ENCODE results near the gene EMD.
"Not testable (repeated sequence)": the region's sequence is repeated elsewhere in the genome, so short reads cannot be mapped to it uniquely, and the experiment has no call there.

The EMD gene

DNA sequence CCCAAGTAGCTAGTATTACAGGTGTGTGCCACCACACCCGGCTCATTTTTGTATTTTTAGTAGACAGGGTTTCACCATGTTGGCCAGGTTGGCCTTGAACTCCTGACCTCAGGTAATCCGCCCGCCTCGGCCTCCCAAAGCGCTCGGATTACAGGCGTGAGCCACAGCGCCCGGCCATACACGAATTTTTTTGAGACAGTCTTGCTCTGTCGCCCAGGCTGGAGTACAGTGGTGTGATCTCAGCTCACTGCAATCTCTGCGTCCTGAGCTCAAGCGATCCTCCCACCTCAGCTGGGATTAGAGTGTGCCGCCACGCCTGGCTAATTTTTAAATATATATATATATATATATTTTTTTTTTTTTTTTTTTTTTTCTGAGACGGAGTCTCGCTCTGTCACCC is 17.3 kb downstream of the EMD start:
- DNase-seq (ENCODE audit: low spot score) = not testable (repeated sequence)

GRCh38 chrX:154396973-154397887 is 18.1 kb downstream of the EMD start:
- DNase-seq (ENCODE audit: low spot score) = peak; percentile 66

GRCh38 chrX:154397888-154398667 is 19.0 kb downstream of the EMD start, which contains the start of gene RPL10:
RPL10 (plus strand) TSS chrX:154398377; CDS start chrX:154398520, 143 bp downstream.
- DNase-seq (ENCODE audit: low spot score) = peak; percentile 94

DNA sequence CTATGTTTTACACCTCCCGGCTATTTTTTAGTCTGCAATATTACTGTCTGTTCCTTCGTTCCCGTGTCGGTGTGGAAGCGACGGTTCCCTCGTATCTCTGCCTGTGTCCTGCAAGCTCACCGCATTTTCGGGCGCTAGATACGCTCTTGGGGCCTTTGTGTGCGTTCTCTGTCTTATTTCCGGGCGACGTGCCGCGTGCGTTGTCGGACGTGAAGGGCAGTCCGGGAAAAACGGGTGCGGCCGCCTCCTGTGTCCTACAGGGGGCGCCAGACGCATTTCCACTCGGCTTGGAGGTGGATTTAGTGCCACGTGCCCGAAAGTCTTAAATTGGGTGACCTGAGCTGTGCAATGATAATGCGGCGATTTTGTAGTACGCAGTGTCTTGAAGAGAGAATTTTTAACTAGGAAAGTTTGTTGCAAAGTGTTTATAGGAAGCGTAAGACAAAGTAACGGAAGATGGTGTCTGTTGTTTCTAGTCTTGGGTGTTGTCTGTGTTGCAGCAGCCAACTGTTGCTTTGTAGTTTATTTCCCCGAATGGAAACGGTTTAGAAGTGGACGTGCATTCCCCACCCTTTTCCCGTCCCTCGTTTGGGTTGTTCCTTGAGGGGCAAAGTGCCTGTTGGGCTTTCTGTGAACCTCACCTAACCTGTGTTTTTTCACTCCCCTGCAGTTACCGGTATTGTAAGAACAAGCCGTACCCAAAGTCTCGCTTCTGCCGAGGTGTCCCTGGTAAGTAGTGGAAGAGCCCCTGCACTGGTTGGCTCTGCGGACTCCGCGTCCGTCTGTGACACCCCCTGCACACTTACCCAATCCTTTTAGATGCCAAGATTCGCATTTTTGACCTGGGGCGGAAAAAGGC is 19.8 kb downstream of the EMD start:
- DNase-seq (ENCODE audit: low spot score) = peak; percentile 86

DNA sequence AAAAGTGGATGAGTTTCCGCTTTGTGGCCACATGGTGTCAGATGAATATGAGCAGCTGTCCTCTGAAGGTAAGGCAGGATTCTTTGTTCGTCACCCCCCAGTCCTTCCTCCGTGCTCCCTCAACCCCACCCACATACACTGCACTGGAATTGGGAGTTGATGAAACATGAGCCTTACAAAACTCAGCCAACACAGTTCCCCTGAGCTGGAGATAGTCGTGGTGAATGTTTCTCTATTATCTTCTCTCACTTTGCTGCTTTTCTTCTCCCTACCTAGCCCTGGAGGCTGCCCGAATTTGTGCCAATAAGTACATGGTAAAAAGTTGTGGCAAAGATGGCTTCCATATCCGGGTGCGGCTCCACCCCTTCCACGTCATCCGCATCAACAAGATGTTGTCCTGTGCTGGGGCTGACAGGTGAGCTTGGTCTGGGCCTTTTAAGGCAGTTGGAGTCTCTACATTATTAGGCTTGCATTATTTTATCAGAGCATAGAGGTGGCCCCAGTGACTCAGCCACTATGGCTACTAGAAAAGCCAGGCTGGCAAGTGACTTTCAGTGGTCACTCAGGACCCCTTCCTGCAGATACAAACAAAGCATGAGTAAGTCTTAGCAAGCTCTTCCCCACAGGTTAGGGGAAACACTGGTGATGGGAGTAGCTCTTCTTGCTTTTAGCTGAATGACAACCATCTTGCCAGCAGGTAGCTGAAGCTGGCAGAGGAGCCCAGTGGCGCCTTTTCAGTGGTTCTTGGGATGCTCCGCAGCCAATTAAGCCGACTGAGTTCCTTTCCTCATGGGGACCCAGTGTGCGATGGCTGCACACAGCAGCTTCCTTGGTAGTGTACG is 20.7 kb downstream of the EMD start:
- DNase-seq (ENCODE audit: low spot score) = no peak

- DNase-seq (ENCODE audit: low spot score) = not testable (repeated sequence)
These were observed 21.3 kb downstream of the EMD start for GRCh38 chrX:154400369-154400817.

GRCh38 chrX:154401045-154401799 is 22.1 kb downstream of the EMD start:
- no peak for DNase-seq (ENCODE audit: low spot score)

- DNase-seq (ENCODE audit: low spot score) = no peak
These were observed 23.0 kb downstream of the EMD start for GRCh38 chrX:154401918-154402621.

DNA sequence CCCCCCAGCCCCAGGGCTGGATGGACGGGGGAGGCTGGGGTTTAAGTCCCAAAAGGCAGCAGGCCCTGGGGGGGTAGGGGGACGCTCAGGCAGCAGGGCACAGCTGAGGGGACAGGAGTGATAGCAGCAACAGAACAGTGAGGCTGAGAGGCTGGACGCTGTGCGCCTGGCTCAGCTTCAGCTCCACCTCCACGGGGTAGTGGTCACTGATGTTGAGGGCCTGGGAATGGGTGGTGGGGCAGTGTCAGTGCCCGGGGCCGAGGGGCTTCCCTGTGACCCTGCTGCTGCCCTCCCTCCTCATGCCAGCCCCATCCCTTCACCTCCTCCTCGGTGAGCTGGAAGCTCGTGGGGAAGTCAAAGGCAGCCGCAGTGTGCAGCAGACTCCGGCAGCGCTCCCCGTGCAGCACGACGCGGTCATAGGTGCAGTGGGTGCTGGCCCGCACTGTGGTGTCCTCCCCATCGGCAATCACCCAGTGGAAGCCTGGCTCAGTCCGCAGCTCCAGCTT is 23.6 kb downstream of the EMD start:
- DNase-seq (ENCODE audit: low spot score) = no peak

- DNase-seq (ENCODE audit: low spot score) = no peak
These were observed 24.1 kb downstream of the EMD start for GRCh38 chrX:154403192-154403591.

DNA sequence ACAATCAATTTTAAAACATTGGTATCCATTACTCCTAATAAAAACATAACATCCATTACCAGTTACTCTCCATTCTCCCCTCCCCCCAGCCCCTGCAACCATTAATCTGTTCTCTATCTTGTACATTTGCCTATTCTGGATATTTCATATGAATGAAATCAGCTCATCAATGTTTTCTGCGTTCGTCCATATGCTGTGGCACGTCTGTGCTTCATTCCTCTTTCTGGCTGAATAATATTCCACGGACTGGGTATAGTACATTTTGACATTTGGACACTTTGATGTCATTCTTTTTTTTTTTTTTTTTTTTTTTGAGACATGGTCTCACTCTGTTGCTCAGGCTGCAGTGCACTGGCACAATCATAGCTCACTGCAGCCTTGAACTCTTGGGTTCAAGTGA is 24.8 kb downstream of the EMD start:
- DNase-seq (ENCODE audit: low spot score) = no peak

DNA sequence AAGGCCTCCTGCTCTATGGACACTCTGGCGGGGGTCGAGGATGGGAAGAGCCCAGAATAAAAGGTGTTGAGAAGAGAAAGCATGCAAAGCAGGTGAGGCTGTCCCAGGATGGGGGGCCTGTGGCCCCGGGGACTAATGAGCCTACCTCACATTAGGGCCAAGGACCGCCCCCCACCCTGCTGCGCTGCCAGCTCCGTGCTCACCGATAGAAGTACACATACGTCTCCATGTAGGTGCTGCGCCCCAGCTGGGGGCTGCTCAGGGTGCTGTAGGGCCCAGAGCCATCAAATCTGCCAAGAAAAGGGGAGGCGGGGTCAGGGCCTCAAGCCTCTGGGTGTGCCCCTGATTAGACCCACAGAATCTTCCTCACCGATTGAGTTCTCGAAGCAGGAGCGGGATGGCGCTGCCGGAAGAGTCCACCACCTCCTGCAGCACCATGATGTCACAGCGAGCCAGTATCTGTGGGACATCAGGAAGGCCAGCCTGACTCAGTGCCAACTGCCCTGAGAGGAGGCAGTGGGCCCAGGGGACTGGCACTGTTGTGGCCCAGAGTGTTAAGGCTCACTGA is 25.6 kb downstream of the EMD start:
- no peak for DNase-seq (ENCODE audit: low spot score)

DNA sequence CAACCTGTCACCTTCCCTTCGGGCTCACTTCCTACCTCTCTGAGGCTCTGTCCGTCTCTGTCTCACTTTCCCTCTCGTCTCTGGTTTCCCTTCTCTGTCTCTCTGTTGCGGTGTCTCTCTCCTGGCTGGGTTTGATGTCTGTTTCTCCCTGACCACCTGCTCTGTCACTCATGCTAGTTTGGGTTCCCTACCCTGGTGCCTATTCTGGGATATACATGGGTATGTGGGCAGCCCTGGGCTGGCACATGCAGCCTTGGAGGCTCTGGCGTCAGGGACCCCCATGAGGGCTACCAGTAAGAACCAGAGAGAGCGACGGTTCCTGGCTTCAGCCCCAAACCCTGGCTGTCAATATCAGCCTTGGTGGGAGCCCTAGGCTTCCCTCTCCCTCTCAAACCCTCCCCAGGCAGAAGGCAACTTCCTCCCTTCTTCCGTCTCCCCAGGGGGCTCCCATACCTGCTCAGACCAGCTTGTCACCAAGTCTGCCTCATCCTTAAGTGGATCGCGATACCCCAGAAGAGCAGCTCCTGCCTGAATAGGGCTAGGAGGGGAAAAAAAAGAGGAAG is 29.6 kb downstream of the EMD start:
- DNase-seq (ENCODE audit: low spot score) = no peak

GRCh38 chrX:154409222-154409871 is 30.3 kb downstream of the EMD start, which contains the start of gene DNASE1L1:
DNASE1L1 (minus strand) TSS chrX:154409254; CDS start chrX:154405568, 3,686 bp downstream.
- no peak for DNase-seq (ENCODE audit: low spot score)

DNA sequence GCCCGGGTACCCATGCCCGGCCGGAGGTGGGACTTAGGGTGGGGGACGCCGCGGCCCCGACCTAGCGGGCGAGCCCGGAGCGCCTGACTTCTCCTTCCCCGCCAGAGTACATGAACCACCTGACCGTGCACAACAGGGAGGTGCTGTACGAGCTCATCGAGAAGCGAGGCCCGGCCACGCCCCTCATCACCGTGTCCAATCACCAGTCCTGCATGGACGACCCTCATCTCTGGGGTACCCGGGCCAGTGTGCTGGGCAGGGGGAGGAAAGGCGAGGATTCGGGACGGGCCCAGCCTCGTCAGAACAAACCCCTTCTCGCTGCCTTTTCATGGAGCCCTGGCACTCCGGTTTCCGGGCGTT is 32.9 kb downstream of the EMD start:
- DNase-seq (ENCODE audit: low spot score) = no peak

- no peak for DNase-seq (ENCODE audit: low spot score)
These were observed 33.4 kb downstream of the EMD start for GRCh38 chrX:154412468-154412867.

DNA sequence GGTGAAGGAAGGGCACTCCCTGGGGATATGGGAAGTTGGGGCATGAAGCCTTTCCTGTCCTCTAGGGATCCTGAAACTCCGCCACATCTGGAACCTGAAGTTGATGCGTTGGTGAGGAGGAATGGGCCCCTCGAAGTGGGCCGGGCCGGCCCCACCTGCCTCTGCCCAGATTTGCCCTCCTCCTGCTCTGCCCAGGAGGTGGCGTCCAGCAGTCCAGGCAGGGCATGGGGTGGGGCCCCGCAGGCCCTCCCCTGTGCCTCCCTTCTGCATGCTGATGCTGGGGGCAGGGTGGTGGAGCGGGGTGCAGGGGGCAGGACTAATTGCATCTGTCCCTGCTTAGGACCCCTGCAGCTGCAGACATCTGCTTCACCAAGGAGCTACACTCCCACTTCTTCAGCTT is 34.0 kb downstream of the EMD start:
- no peak for DNase-seq (ENCODE audit: low spot score)

DNA sequence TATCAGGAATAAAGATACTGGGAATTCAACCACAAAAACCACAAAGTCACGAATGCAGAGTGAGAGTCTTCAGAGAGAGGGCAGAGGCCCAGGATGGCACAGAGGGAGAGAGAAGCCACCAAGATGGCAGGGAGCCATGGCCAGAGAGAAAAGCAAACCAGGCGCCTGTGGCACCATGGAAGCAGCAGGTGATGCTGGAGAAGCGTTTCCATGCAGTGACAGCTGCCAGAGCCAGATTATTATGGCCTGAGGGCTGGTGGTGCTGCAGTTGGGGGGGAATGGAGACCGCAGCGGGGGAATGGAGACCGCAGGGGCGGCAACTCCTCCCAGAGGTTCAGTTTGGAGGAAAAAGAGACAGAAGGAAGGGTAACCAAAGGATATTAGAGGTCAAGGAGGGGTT is 38.1 kb downstream of the EMD start:
- DNase-seq (ENCODE audit: low spot score) = no peak

Measured in left forelimb (tissue), 1 donor.